GM13976 (cell line): Measurements from ENCODE around the gene MED28.

Experiments
- DNase-seq: peaks from one replicate; pipeline ENCODE4 v3.0.0; 2012; ENCODE audit warnings: low spot score
- in situ Hi-C: fragments of 300-500 bp; cut with MboI; formaldehyde crosslinking; loops from one replicate; pipeline ENCODE4 v1.12.0; 2022; ENCODE audit warnings: low sequenced_read_pairs, mixed read lengths, inconsistent platforms; ENCODE audit not compliant: unreplicated experiment
- TF ChIP-seq, protein P1 (sequence below): IDR thresholded peaks from 2 replicates; pipeline ENCODE4 v1.5.1; 2012; ENCODE audit warnings: borderline replicate concordance, mild to moderate bottlenecking; ENCODE audit not compliant: insufficient read depth; ENCODE audit errors: extremely low read depth, missing control alignments, control extremely low read depth

The MED28 gene

DNA sequence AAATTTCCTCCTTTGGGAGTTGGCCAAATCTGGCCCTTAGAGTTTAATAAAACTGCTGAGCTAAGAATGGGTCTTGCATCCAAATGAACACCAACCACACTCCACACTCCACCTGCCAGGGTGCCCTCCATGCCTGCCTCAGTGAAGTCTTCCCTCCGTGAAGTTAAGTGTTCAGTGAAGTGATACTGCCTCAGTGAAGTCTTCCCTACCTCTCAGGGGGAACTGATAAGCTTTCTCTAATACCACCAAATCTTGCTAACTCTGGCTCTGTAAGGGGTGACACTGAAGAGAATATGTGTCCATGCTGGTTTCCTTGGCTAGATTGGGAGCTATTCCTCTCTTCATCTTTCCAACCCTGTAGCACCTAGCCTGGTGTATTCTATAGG, 27.9 kb downstream of the MED28 start:
- TF ChIP-seq, protein P1, sequence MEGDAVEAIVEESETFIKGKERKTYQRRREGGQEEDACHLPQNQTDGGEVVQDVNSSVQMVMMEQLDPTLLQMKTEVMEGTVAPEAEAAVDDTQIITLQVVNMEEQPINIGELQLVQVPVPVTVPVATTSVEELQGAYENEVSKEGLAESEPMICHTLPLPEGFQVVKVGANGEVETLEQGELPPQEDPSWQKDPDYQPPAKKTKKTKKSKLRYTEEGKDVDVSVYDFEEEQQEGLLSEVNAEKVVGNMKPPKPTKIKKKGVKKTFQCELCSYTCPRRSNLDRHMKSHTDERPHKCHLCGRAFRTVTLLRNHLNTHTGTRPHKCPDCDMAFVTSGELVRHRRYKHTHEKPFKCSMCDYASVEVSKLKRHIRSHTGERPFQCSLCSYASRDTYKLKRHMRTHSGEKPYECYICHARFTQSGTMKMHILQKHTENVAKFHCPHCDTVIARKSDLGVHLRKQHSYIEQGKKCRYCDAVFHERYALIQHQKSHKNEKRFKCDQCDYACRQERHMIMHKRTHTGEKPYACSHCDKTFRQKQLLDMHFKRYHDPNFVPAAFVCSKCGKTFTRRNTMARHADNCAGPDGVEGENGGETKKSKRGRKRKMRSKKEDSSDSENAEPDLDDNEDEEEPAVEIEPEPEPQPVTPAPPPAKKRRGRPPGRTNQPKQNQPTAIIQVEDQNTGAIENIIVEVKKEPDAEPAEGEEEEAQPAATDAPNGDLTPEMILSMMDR: no peak
- in situ Hi-C loops: no loop called here

DNA sequence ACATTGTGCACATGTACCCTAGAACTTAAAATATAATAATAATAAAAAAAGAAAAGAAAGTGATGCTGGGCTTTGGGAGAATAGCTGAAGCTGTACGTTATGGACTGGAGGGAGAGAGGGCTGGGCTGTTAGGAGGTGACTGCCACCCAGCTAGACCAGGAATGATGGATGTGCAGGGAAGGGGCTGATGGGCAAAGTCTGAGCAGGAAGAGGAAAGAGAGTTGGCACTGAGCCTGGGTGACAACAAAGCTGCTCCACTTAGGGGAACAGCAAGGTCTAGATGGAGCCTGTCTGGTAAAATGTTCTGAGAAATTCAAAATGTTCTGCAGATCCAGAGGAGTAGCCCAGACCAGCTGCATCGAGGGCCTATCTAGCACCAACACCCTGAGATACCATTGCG, 32.3 kb downstream of the MED28 start:
- no peak for DNase-seq
- in situ Hi-C loops: no loop called here
- TF ChIP-seq, protein P1: no peak

More for the DNA sequence above, 27.9 kb downstream of the MED28 start:
- no peak for DNase-seq

DNA sequence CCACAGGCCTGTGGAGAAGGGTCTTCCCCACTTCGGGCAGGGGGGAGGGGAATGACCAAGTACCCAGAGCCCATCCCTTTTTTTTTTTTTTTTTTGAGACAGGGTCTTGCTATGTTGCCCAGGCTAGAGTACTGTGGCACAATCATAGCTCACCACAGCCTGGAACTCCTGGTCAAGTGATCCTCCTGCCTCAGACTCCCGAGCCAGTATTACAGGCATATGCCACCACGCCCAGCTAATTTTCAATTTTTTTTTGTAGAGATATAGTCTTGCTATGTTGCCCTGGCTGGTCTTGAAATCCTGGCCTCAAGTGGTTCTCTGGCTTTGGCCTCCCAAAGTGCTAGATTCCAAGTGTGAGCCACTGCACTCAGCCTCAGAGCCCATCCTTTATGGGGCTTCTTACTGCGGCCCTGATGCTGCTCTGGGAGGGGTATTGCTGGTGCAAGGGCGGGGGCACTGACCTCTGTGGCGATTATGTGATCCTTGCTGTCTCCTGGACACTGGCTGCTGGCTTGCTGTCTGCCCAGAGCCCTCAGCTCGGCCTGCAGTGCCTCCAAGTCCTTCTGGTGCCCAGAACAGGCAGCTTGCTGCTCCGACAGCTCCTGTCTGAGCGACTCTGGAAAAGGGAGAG, 32.9 kb downstream of the MED28 start:
- in situ Hi-C loops: no loop called here
- no peak for DNase-seq
- TF ChIP-seq, protein P1: no peak

DNA sequence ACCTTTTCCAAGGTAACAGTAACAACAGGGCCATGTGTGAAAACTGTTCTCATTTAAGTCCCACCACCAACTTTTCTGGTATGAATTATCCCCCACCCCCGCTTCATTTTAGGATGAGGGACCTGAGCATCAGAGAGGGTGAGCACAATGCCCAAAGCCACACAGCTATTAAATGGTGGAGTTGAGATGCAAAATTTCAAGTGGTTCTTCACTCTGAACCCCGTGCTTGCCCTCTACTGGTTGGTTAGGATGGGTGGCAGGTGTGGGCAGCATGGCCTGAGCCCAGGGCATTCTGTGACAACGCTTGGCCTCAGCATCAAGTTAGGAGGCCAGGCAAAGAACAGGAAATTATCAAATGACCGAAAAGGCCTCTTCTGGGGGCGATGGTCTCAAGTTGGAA, 33.5 kb downstream of the MED28 start:
- TF ChIP-seq, protein P1: no peak

DNA sequence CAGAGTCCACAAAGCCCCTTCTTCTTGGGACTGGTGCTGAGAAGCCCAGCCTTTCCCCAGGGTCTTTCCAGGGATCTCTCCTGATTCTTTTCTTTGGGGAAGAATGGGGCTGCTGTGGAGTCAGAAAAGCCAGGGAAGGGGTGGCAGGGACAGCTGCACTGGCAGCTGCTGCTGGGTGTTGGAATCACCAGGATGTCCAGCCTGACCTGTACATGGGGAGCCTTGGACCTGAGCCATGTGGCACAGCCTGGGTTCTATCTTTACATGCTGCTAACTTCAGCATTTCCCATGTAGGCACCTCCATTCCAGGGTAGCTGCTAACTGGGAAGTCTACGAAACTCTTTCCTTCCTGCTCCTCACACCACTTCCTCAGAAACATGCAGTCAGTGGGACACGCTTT, 36.0 kb downstream of the MED28 start:
- in situ Hi-C loops: no loop called here
- DNase-seq: no peak
- TF ChIP-seq, protein P1: no peak

More for the DNA sequence above, 33.5 kb downstream of the MED28 start:
- no peak for DNase-seq
- in situ Hi-C loops: no loop called here

DNA sequence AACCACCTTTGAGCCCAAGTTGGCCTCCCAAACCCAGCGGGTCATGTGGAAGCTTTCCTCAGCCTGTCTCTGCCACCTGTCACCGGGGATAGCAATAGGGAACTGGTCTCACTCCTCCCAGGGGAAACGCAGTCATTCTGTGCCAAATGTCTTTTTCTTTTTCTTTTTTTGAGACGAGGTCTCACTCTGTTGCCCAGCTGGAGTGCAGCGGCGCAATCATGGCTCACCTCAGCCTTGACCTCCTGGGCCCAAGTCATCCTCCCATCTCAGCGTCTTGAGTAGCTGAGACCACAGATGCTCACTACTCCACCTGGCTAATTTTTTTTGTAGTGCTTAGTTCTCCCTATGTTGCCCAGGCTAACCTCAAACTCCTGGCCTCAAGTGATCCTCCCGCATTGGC, 40.3 kb downstream of the MED28 start:
- in situ Hi-C loops: no loop called here
- TF ChIP-seq, protein P1: no peak
- DNase-seq: no peak
